EH (cell line): ENCODE results near the gene SCN5A.

Experiments
- DNase-seq: peaks from one replicate; pipeline ENCODE4 v3.0.0-alpha.2; 2015; ENCODE audit warnings: low read depth

SCN5A gene

DNA sequence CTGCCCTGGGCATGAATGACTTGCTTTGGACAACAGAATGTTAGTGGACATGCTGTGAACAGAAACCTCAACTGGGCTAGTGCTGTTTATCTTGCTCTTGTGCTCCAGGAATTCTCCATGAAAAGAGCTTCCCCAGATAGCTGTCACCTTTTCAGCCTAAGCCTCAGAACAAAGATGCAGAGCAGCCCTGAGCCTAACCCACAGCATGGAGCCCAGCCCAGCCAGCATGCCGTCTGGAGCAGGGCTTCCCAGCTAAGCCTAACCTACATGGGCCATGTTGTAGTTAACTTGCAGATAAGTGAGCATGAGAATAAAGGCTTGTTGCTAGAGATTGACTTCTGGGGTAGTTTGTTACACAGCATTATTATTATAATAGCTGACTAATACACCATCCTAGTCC lies 48.9 kb downstream of the SCN5A start:
- DNase-seq = no peak

DNA sequence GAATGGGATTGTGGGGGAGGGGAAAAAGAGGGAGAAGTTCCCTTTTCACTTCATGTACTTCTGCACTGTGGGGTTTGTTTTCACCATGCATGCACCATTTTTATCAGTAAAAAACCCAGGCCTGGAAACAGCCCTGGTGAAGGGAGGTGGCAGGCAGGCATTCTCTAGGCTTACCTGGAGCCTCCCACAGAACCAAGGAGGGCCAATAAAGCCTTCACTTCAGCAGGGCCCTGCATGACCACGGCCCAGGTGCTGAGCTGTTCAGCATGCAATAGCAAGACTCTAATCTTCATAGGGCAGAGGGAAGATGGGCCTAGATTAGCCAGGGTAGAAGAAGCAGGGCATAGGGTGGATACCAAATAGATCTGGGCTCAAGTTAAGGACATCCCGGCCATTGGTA lies 49.6 kb downstream of the SCN5A start:
- DNase-seq = no peak

DNA sequence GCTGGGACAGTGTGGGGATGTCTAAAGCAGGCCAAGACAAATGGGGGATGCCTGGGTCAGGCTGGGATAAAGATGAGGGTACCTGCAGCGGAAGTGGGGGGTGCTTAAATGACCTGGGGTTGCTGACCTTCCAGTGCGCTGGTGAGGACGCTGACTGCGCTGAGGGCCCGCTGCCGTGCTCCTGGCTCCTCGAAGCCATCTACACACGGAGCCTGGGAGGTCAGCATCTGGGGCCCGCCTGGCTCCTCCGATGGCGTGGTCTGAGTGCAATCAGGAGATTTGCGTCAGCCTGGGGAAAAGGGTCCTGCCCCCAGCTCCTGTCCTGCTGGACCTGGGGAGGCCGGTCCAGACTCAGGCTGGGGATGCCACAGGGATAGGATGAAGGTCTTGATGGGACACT lies 50.7 kb downstream of the SCN5A start:
- no peak for DNase-seq

DNA sequence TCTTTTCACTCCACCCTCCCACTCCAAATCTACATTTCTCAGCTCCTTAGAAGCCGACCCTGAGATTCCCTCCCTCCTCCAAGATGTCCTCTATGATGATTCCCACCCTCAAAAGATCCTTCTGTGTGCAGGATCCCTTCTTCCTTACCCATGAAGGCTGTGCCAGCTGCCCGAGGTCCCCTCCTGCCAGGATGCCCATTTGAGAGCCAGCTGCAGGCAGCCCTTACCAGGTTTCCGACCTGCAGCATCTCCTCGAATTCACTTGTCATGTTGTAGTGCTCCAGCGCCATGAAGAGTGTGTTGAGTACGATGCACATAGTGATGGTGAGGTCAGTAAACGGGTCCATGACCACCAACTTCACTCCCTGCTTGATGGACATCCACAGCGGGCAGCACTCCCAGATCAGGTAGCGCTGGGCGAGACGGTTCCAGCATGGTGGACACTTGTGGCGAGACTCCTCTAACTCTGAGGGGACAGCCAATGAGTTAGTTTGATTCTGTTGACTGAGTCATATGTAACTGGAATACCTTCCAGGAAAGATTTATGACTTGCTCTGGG lies 51.9 kb downstream of the SCN5A start:
- no peak for DNase-seq

DNA sequence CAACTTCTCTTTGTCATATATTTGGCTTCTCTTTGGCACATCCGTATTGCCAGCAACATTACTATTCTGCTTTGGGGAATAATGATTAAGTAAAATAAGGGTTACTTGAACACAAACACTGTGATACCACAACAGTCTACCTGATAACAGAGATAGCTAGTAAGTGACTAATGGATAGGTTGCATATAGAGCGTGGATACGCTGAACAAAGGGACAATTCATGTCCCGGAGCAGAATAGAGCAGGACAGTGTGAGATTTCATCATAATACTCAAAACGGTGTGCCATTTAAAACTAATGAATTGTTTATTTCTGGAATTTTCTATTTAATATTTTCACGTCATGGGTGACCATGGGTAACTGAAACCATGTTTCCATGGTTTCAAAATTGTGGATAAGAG lies 54.1 kb downstream of the SCN5A start:
- DNase-seq = no peak

DNA sequence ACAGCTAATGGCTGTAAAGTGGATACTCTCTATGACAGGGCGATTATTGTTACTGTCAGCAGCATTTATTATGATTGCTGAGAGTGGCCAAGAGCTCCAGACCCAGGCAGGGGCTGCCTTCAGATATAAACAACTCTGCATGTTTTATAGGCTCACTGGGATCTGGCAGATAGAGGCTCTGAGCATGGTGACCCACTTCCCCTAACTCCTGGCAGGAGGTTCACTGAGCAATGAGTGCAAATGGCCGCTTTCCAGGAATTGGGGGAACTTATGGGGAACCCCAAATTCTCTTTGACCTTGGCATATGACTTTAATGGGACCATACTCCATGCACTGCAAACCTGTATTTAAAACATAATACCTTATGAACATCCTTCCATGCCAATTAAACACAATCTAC lies 59.0 kb downstream of the SCN5A start:
- DNase-seq = no peak

DNA sequence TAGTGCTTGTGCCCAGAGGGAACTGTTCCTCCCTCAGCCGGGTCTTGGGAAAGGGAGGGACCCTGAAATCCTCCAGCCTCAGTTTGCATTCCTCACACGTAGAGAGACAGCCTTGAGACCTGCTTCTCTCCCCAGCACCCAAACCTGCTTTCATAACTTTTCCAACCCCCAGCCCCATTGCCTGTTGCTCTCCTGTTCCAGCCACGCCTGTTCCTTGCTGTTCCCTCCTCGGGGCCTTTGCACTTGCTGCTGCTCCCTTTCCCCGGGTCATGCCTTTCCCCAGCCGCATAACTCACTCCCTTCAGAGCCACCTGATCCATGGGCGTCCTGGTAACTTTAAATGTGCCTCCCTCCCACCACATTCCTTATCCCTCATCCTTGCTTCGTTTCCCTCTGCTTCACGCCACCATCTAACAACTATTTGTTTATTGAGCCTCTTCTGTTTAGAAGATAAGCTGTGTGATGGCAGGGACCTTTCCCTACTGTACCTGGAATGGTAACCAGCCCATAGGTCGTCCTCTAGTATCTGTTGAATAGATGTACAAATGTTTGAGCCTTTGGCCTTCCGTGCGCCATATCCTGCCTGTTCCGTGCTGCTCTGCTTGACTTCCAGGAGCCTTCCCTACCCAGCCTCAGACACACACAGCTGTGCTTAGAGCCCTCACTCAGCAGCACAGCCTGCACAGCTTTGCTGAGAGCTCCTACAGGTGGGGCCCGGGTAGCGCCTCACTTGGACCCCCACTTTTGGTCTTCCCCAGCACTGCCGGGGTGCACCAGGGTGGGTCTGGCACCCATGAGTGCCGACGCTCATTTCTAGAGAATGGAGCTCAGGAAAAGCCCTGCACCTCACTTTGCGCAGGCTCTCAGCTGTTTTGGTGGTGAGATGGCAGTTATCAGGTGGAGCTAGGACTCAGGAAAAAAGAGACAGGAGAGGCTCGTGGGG lies 60.2 kb downstream of the SCN5A start:
- DNase-seq = no peak

DNA sequence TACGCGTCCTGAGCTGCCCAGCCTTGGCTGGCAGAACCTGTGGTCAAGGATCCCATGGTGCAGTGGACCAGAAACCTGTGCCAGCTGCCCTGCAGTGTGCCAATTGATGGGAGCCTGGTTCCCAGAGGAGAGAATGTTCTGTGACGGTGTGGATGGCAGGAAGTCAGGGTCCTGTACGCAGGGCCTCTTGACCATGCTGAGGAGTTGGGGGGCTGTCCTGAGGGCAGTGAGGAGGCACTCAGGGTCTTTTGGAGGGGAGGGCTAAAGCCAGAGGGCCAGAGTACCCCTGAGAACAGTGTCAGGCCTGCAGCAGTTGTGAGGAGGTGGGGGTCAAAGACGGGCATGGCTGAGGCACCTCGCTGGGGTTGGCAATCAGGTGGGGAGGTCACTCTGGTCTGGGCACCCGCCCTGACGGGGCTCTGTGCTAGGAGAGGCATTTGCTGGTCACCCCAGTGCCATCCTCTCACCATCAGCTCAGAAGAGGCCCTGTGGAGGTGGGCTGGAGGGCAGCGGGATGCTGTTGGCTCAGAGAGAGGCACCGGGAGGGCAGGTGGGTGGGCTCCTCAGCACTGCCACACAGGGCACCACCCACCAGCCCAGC lies 61.0 kb downstream of the SCN5A start:
- DNase-seq = no peak

DNA sequence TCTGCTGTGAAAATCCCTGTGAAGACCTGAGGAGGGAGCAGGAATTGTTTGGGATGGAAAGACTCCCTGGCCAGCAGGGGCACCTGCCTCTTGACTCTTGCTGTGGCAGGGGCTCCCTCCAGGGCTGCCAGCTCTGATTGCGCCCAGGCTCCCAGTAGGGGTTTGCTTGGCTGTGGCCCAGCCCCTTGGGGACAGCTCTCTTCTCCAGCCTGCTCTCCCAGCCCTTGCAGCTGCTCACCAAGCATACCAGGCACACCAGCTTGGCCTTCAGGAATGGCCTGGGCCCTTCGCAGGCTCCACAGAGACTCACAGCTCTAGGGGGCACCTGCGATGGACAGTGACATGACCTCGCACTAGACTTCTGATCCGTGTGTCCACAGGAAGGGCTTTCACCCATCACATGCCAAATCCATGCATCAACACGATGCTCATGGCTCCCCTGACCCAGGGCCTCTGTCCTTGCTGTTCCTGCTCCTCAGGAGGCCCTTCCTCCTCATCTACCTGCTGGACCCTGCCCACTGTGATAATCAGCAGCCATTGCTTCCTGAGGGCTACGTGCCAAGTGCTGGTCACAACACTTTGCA lies 61.8 kb downstream of the SCN5A start:
- DNase-seq = no peak

DNA sequence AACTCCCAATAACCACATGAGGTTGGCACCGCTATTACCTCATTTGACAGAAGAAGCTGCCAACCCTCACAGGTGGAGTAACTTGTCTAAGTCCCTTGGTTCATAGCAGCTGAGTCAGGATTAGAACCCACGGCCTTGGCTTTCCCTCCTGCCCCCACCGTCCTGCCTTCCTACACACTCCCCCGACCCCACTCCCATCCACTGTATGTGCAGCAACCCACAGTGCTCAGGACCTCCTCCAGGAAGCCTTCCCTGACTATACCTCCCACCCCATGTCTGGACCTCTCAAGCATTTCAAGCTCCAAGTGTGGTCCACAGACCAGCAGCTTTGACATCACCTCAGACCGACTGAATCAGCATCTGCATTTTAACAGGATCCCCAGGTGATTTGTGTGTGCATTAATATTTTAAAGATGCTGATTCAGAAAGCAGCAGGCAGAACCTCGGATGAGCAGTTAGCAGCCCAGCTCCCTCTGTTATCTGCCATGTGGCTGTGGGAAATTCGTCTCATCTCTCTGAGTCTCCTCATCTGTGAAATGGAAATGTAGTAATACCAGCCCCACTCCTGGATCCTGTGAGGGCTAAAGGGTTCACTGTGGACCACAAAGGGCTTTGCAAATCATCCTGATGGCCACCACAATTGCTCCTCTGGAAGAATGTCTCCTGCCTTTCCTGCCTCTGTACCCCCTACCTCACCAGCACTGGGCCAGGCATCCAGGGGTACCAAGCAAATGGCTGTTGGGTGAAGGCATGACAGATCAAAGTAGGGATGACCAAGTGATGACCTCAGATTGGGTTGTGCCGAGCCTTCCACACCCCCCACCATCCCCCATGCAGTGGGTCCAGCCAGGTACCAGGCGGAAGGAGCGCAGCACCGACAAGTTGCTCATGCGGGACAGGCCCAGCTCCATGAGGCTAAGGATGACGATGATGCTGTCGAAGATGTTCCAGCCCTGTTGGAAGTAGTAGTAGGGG lies 62.7 kb downstream of the SCN5A start:
- no peak for DNase-seq

DNA sequence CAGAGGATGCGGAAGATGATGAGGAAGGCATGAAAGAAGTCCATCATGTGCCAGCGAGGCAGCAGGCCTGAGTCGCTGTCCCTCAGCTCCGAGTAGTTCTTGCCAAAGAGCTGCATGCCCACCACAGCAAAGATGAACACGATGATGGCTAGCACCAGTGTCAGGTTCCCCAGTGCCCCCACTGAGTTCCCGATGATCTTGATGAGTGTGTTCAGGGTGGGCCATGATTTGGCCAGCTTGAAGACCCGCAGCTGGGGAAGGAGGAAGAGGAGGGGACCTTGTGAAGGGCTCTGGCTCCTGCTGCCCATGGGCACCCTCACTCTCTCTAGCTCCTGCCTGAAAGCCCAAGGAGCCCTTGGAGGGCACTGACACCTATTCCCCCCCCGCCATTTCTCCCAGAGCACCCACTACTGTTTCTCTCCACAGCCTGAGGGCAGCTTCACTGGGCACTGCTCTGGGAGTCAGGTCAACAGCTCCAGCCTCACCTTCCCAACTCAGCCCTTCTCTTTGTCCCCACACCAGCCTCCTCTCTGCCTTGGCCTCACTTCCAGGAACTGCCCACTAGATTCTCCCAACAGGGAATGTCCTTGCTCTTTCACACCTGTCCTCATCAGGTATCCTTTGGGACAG lies 63.6 kb downstream of the SCN5A start:
- no peak for DNase-seq

DNA sequence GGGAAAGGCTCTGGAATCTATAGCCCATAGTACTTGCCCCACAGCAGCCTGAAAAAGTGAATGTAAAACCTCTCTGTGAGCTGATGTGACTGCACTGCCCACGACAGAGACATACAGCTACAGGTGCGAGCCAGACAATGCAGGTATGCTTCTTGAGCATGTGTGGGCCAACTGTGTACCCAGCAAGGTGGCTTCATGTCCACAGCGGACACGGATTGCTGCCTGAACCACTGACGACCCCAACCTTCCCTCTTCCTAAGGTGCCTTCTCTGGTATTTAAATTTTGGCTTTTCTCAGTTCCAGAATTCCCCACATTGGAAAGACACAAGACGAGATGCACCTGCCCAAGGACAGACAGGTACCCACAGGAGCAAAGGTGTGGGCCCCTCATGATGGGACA lies 65.8 kb downstream of the SCN5A start:
- DNase-seq = no peak

DNA sequence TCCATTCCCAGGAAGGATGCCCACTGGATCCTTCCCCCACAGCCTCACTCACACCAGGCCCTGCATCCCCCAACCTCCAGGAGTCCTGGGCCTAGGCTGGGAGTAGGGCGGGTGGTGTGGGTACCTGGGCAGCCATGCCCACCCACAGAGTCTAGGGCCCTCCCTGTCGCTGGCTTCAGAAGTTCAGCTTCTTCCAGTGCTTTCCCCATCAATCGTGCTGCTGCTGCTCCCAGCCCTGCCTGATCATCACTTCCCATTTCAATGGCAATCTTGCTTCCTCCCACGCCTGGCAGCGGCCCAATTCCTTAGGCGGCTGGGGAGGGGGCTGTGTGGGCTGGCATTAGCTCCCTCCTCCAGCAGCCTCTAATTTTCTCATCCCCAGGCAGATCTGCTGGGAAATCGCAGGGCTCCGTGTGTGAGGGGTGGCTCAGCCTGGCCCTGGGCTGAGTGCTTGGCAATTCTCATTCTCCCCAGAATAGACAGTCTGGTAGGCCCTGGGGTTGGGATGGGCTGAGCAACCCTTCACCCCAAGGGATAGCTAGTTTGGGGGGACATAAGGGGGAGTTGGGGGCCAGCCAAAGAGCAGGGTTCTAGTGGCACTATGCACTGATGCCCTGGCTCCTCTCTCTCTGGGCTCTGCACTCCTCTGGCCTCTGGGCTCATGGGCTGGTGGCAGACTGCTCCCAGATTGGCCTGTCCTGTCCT lies 66.4 kb downstream of the SCN5A start:
- DNase-seq = no peak

DNA sequence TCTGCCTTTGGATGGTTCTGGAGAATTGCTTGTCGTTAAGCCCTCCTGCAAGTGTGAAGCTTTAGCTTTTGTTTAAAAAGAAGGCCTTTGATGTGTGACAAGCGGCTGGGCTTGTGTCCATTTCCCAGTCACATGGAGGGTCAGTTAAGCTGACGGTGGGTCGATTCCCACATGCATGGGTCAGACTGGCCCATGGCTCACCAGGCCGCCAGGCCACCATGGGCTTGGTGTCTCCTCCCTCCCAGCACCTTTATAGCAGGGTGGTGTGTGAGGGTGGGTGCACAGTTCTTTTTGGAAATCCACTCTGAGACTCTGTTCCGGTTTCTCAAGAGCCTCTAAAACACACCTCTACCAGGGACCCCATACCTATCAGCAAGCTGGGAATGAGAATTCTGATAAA lies 67.2 kb downstream of the SCN5A start:
- no peak for DNase-seq

DNA sequence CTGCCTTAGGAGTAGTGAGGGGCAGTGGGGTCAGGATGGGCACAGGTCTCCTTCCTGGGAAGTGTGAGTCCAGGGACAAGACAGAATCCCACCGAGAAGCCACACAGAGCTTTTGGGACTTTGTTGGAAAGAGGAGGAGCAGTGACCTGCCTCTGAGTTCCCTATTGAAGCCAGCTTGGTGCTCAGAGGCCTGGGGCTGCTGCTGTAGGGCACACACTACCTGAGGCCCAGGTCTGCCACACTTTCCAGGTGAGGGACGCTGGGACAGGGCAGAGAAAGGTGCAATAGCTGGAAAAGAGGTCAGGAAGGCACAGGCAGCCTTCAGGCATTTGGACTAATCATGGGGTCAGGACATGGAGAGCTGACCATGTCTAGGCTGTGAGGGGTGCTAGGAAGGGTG lies 67.7 kb downstream of the SCN5A start:
- no peak for DNase-seq

DNA sequence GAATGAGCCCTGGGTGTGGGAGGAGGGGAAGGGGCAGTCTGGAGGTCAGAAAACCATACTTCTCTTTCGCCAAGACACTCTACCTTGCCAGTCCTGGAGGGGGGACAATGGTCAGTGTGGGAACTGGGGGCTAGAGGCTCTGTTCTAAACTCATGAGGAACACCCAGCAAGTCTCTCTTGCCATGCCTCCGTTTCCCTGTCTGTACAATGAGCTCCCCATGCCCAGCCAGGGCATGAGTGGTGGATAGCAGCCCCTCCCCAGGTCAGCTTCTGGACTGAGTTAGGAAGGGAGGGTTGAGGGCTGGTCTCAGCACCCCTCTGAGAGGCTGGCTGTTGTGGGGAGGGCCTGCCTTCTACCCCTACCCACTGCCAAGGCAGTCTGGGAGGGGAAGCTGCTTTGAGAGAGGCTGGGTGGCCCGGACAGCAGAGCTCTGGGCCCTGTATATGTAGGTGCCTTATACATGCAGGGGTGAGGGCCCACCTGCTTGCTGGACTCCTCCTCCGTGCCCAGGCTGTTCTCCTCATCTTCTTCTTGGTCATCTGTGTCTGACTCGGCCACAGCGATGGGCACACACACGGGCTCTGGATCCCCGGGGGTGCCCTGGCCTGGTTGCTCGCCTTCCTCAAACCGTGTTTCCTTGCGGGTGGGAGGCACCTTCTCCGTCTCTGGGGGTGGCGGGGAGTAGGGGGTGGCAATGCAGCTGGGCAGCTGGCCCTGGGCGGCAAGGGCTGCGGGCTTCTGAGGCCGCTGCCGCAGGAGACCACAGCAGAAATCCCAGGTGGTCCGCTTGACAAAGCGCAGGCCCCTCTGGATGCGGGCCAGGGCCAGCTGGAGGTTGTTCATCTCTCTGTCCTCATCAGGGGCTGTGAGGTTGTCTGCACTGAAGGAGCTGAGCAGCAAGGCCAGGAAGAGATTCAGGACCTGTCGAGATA lies 68.8 kb downstream of the SCN5A start:
- no peak for DNase-seq

DNA sequence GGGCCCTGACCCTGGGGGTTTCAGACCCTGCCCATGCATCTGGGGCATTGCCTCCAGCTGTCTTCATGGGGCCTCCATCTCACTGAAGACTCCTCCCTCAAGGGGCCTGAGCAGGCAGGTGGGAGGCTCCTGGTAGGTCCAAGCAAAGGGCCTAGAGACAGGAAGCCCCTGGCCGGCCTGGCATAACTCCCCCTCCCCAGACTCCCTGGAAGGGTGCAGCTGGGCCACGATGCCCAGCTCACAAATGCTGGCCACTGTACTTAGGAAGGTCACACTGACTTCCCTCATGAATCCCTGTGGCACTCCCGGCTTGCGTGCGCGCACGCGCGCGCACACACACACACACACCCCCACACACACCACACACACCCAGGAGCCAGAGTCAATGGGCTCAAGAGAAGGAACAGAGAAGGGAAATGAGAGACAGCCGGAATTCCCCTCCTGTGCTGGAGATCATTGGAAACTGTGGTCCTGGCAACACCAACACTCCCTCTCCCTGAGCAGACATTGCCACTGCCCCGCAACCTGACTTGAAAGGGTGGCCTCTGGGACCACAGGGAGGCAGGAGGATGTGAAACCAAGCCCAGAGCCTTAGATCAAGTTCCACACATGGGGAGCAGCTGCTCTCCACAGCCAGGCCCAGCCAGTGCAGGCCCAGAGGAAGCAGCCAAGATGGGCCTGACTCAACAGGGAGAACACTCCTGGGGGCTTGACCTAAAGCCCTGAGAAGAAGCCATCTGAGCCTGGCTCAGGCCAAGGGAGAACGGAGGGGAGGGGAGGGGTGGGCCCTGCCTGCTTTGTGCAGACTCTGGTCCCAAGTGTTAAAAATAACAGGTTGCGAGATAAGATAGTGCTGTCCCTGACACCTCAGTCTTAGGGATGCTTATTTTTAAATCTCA lies 69.7 kb downstream of the SCN5A start:
- DNase-seq = peak; percentile 3

DNA sequence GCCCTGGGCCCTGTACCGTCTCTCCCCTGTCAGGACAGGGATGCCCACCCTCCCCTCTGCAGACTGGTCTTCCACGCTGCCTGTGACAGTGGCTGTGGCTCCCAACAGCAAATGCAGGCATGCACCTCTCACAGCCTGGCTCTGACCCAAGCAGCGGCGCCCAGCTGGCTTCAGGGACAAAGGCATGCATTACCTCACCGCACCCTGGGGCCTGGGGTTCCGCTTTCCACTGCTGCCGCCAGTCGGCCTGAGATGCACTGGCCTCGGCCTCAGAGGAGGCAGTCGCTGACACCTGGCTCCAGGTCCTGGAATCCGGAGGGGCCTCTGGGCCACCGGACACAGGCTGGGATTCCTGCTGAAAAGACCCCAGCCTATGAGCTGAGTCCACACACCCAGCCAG lies 70.3 kb downstream of the SCN5A start:
- DNase-seq = peak; percentile 29

DNA sequence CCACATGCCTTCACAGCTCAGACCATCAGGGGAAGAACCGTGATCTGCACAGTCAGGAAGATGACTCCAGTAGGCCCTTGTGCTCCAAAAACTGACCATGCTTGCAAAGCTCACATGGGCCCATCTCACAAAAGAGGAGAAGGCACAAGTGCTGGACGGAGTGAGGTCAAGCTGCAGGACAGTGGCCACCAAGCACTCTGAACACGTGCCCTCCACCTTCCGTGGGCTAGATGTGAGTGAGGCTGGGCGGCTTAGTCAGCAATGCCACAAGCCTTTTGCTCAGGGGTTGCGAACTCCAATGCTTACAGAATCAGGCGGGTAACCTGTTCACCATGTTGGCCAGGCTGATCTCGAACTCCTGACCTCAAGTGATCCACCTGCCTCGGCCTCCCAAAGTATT lies 70.9 kb downstream of the SCN5A start:
- no peak for DNase-seq
